NCI-H774 (cell line): ENCODE results near the gene CA12.

Experiments
- DNase-seq: peaks from one replicate; lab custom pipeline; 2025; lab: John Stamatoyannopoulos, UW

The CA12 gene

DNA sequence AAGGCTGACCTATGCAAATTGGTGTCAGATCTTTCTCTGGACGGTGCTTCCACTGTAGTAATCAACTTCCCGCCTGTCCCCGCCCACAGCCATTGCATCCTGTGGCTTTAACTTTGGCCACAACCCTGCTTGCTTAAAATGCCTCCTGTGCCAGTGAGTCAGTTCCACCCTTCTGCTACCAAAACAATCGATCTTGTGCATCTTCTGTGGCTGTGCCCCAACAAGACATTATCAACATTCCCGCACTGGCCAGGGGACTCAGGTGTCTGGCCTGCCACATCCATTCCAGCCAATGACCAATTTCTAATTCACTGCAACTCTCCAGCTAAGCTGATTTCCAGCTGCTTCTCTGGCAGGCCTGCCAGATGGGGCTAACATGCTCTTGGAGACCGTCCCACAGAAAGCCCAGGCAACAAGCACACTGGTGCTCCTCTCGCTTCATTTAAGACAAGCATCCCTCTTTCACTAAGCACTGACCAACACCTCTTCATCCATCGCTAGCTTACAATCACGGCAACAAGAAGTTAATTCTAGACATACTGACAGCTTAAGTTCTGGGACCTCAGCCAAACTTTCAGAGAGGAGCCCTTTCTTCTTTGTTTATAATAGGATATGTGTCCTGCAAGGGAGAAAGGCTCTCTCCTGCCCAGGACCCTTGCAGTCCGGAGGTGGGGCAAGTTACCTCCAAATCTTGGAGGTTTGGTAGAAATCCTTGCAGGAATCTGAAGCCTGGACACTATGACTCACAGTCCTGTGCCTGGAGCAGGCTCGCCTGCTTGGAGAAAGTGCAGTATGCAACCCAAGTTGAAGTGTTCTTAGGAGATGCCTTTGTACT is 6.7 kb downstream of the CA12 start:
- no peak for DNase-seq

DNA sequence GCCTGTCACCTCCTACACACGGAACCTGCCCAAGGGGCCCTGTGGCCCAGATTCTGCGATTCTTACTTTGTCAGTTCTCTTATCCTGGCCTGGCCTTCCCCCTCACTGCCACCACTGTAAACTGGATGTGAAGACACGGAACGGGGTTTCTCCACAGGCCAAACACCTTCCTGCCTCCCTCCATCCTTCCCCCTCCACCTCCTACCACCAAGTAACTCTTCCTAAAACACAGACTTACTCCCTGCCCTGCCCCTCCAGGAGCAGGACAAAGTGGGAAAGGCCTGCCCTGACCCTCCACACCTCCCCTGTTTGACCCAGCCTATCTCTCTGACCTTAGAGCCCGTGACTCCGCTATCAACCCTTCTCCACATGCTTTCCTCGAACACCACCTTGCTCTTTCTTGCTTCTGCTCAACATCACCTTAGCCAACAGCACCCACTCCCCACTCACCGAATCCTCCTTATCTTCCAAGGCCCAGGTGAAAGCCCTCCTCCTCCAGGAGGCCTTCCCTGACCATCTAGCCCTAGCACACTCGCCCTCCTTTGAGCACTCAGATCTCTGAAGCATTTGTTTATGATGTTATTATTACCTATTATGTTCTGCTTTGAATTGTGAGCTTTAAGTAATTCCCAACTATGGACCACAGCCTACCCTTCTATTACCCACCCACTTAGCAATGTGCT is 7.6 kb downstream of the CA12 start:
- DNase-seq, result no peak

- DNase-seq, result no peak
These were observed 8.3 kb downstream of the CA12 start for GRCh38 chr15:63373330-63373729.

DNA sequence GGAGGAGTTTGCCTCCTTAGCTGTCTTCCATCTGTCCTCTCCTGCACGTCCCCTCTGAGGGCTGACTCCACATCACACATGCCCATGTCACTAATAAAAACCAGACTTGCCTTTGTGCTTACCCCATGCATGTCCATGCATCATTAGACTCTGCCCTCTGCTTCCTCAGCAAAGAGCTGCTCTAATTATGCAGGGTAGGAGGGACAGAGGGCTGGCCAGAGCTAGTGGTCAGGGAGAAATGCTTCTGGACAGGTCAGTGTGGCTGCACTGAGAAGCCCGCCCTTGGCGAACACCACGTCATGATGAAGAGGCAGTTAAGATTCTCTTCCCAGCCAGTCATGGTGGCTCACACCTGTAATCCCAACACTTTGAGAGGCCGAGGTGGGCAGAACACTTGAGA is 8.9 kb downstream of the CA12 start:
- no peak for DNase-seq

DNA sequence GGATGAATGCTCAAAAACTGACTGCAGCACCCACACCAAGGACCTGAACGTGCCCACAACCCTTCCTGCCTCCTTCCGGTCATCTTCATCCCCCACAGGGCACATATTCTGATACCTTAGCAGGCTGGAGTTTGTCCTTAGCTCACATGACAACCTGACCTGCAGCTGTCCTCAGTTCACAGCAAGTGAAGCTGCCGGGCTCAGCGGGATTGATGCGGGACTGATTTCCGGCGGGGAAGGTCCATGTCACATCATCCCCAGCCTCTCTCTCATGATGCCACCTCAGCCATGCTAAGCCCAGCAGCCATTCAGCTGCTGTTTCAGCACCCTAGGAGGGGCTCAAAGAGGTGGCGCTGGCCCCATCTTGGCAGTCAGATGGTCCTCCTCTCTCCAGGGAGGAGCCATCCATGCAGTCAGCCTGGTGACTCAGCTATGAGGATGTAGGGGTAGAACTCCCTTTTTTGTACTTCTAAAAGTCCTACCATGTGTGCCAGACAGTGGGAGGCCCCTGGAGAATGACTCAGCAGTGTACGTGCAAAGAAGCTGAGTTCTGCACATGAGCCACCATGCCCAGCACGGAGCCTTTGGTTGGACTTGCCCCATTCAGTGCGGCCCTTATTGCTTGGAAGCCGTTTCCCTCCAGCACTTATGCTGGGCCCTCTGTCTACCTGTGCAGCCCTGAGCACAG is 9.5 kb downstream of the CA12 start:
- no peak for DNase-seq

GRCh38 chr15:63371297-63371918 is 10.2 kb downstream of the CA12 start:
- DNase-seq, result no peak

GRCh38 chr15:63370764-63371163 is 10.9 kb downstream of the CA12 start:
- DNase-seq, result peak; percentile 2

DNA sequence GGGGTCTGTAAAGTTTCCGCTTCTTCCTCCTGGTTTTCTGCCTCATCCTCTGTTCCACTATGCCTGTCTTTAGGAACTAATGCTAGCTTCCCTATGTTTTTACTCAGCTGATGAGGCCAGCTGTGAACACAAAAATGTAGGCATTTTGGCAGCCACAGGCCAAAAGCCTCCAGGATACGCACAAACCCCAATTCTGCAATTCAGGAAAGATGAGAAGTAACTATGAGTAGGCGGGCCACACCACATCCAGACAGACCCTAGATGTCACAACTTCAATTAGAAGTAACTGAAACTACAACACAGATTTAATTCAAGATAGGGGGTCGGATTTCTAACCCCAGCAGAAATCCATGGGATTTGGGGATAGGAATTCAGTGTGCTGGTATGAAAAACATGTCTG is 11.9 kb downstream of the CA12 start:
- DNase-seq, result no peak

- no peak for DNase-seq
These were observed 12.3 kb downstream of the CA12 start for GRCh38 chr15:63369296-63369695.

DNA sequence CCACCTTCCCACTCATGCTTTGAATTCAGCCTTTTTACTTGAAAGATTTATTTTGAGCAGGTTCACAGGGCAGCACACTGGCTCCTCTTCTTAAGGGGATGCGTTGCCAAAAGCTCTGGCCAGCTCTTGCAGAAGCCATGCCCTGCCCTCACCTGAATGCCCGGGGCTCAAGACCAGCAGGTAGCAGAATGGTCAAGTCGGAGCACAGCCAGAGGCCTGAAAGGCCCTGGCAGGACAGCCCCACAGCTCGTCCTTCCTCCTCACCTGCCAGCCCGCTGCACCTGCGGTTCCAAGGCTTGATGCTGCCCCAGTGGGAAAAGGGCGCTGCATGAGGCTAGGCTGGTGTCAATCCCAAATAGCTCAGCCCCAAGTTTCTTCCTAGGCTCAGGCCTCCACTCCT is 13.1 kb downstream of the CA12 start:
- no peak for DNase-seq

GRCh38 chr15:63367900-63368299 is 13.7 kb downstream of the CA12 start:
- no peak for DNase-seq

DNA sequence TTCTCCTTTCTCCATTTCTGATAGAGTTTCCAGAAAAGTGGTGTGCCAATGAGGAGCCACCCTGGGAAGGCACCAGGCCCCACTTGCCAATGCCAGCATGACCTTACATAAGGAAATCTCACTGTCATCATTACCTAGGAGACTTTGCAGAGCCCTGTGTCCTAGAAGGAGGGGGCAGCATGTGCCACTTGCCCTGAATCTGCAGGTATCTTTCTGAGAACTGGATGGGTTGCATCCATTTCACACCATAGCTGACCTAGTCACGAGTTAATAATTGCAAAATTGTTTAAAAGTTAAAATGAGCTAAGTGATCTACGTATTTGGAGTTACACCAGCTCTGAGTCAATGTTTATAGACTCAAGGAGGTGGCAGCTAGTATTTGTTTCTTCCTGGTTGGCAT is 14.3 kb downstream of the CA12 start:
- DNase-seq, result no peak

- DNase-seq, result no peak
These were observed 15.2 kb downstream of the CA12 start for GRCh38 chr15:63366451-63366850.

DNA sequence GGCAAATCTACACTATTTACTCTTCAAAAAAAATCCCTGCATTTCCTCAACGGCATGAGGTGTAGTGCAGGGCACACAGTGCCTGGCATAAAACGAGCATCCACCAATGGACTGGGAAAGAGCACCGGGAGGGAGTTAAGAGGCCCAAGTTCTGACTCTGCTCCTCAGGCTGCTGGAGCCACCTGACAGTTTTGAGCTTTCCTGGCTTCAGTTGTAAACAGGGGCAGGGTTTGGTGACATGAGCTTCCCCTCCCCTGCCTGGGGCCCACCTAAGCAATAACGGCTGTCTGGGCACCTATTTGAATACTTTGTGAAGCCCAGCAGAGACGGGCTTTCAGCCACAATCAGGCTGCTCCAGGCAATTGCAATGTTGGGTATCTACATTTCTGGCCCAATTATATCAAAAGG is 16.4 kb downstream of the CA12 start:
- no peak for DNase-seq

DNA sequence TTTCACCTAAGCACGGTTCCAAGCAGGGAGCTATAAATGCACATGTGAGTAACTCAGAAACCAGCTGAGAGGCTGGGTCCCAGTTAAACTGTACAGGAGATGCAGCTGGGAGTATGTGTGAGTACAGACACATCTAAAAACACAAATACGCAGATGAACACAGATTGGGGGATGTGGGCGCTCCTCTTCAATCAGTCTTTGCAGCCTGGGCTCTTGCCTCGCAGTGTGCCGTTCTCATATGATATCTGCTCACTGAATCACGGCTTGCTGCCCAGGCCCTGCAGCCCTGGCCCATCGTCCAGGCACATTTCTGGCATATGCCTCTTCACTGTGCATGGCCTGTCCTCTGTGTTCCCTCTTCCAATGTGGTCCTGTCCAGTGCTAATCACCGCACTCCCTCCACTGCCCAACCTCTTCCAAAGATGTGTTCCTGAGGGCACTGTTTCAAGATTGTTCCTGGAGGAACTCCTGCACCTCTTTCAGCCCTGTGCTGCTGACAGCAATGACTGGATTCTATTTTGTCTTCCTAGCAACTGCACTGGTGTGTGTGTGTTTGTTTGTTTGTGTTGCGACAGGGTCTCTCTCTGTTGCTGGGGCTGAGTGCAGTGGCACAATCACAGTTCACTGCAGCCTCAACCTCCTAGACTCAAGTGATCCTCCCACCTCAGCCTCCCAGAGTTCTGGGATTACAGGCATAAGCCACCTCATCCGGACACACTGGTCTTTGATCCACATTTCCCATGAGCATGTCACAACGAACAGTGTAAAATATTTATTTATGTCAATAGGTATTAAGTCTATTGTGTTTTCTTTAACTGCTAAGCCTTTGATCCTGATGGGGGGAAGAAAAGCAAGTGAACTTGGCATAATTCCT is 17.0 kb downstream of the CA12 start:
- no peak for DNase-seq

- DNase-seq, result no peak
These were observed 18.4 kb downstream of the CA12 start for GRCh38 chr15:63363292-63363691.

DNA sequence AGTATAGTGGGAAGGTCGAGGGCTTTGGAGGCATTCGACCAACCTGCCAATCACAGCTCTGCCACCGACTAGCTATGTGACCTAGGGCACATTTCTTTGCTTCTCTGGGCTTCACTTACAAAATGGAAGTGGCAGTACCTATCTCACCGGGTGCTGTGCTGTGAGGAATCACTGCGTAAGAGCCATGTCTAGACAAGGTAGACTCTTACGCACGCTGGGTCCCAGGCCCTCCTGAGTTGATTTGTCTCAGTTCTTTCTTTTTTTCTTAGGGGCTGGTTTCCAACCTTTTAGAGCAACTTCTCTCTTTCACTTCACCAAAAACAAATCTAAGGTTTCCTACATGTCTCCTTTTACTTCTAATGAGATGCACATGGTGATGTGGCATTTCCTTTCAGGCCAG is 18.8 kb downstream of the CA12 start:
- no peak for DNase-seq

- DNase-seq, result no peak
These were observed 19.4 kb downstream of the CA12 start for GRCh38 chr15:63362196-63362595.

GRCh38 chr15:63360170-63360569 is 21.5 kb downstream of the CA12 start:
- DNase-seq, result no peak

DNA sequence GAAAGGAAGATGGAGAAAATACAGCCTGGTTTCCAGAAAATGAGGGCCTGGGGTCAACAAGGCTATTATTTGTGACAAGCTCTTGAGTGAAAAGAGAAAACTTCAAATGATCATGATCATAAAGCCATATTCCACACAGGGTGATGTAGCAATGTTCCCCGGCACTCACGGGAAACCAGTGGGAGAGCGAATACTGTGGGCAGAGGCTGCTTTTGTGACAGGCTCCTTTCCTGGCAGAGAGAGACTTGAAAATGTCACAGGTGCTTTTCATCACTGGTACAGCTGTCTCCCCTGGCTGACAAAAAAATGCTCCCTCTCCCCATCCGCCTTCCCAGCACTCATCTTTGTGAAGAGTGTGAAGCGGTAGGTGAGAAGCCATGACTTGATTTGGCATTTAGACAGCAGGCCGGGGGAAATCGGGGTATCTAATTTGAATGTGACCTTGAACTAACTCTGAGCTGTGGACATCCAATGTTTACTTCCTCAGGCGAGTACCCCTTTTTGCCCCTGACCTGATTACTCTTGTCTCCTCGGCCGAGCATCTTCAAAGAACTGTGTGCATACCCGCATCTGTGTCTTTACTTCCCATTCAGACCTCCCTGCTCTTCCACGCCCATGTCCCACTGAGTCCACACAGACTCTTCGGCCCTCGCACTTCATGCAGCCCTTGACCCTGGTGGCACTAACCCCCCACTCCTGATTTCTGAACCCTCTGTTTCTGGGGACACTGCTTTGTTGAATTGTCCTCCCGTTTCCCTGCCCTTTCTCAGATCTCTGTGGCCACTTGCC is 23.2 kb downstream of the CA12 start:
- DNase-seq, result no peak

GRCh38 chr15:63357731-63358130 is 23.9 kb downstream of the CA12 start:
- DNase-seq, result no peak
